HEK293 (cell line): Measurements from ENCODE around the gene MYOCOS.

Source experiments
- CTCF ChIA-PET: fragments of 350-600 bp; formaldehyde crosslinking; extraction: SDS; loops from one replicate; lab custom pipeline; 2021; ENCODE audit warnings: antibody characterized with exemption; lab: Yijun Ruan, JAX
- POLR2A ChIA-PET: fragments of 300-600 bp; formaldehyde crosslinking; extraction: SDS; loops from one replicate; lab custom pipeline; 2020; ENCODE audit warnings: antibody characterized with exemption, inconsistent platforms; lab: Yijun Ruan, JAX
- H3K27ac ChIP-seq: fragments of 200-500 bp; sonication (Bioruptor generic); 2 replicates; pipeline ENCODE4 v1.5.1; 2014; ENCODE audit warnings: low read depth, low read length, control low read depth, inconsistent platforms; ENCODE audit errors: extremely low read depth
- H3K36me3 ChIP-seq, 2 experiments: fragments of 200-500 bp in 1 of 2; sonication (Bioruptor generic) in 1 of 2; 1 replicate in 1 of 2; 2 replicates in 1 of 2; pipeline ENCODE4 v1.5.1; 2014 to 2017; ENCODE audit warnings: inconsistent platforms in 2 of 2, low read length in 2 of 2; ENCODE audit not compliant: control insufficient read depth in 2 of 2, insufficient read depth in 1 of 2
- H3K4me1 ChIP-seq: fragments of 200-500 bp; sonication (Bioruptor generic); 2 replicates; pipeline ENCODE4 v1.5.1; 2014; ENCODE audit warnings: mild to moderate bottlenecking, low read length, inconsistent platforms; ENCODE audit not compliant: control insufficient read depth, insufficient read depth
- H3K4me3 ChIP-seq: 2 replicates; pipeline ENCODE4 v1.5.1; 2011; ENCODE audit warnings: low read depth, mild to moderate bottlenecking, control low read depth, low read length, moderate library complexity
- H3K9me3 ChIP-seq: fragments of 200-500 bp; sonication (Bioruptor generic); 2 replicates; pipeline ENCODE4 v1.5.1; 2014; ENCODE audit warnings: low read depth, low read length, inconsistent platforms; ENCODE audit not compliant: control insufficient read depth, insufficient read depth
- BCL11A ChIP-seq: fragments of 450-650 bp; formaldehyde crosslinking; IDR thresholded peaks from 2 replicates; pipeline ENCODE4 v1.5.1; 2016; ENCODE audit warnings: low read depth, missing biosample characterization, missing genetic modification characterization
- INSM2 ChIP-seq: fragments of 450-650 bp; formaldehyde crosslinking; IDR thresholded peaks from 2 replicates; pipeline ENCODE4 v1.5.1; 2016; ENCODE audit warnings: missing biosample characterization, missing genetic modification characterization
- REPIN1 ChIP-seq: fragments of 450-650 bp; formaldehyde crosslinking; IDR thresholded peaks from 2 replicates; pipeline ENCODE4 v1.5.1; 2017; ENCODE audit warnings: missing biosample characterization, missing genetic modification characterization, low read depth
- REST ChIP-seq: fragments of 450-650 bp; formaldehyde crosslinking; IDR thresholded peaks from 2 replicates; pipeline ENCODE4 v1.5.1; 2016; ENCODE audit warnings: missing biosample characterization, missing genetic modification characterization
- SP3 ChIP-seq: fragments of 450-650 bp; formaldehyde crosslinking; IDR thresholded peaks from 2 replicates; pipeline ENCODE4 v1.5.1; 2016; ENCODE audit warnings: missing biosample characterization, missing genetic modification characterization
- ZBTB10 ChIP-seq: fragments of 450-650 bp; formaldehyde crosslinking; IDR thresholded peaks from 2 replicates; pipeline ENCODE4 v1.5.1; 2016; ENCODE audit warnings: missing biosample characterization, missing genetic modification characterization
- ZBTB11 ChIP-seq: fragments of 450-650 bp; formaldehyde crosslinking; conservative IDR thresholded peaks from 2 replicates; pipeline ENCODE4 v1.5.1; 2016; ENCODE audit warnings: low read depth, missing biosample characterization, missing genetic modification characterization
- ZBTB17 ChIP-seq: fragments of 450-650 bp; formaldehyde crosslinking; IDR thresholded peaks from 2 replicates; pipeline ENCODE4 v1.5.1; 2016; ENCODE audit warnings: missing biosample characterization, missing genetic modification characterization
- ZFP37 ChIP-seq: fragments of 450-650 bp; formaldehyde crosslinking; IDR thresholded peaks from 2 replicates; pipeline ENCODE4 v1.5.1; 2016; ENCODE audit warnings: missing biosample characterization, missing genetic modification characterization
- ZFP69B ChIP-seq: fragments of 450-650 bp; formaldehyde crosslinking; IDR thresholded peaks from 2 replicates; pipeline ENCODE4 v1.5.1; 2016; ENCODE audit warnings: missing biosample characterization, missing genetic modification characterization
- ZNF133 ChIP-seq: fragments of 450-650 bp; formaldehyde crosslinking; IDR thresholded peaks from 2 replicates; pipeline ENCODE4 v1.5.1; 2016; ENCODE audit warnings: missing biosample characterization, missing genetic modification characterization
- ZNF146 ChIP-seq: fragments of 450-650 bp; formaldehyde crosslinking; IDR thresholded peaks from 2 replicates; pipeline ENCODE4 v1.5.1; 2016; ENCODE audit warnings: missing biosample characterization, missing genetic modification characterization
- ZNF311 ChIP-seq: fragments of 450-650 bp; formaldehyde crosslinking; IDR thresholded peaks from 2 replicates; pipeline ENCODE4 v1.5.1; 2017; ENCODE audit warnings: missing biosample characterization, missing genetic modification characterization, borderline replicate concordance
- ZNF488 ChIP-seq: fragments of 450-650 bp; formaldehyde crosslinking; IDR thresholded peaks from 2 replicates; pipeline ENCODE4 v1.5.1; 2016; ENCODE audit warnings: missing biosample characterization, missing genetic modification characterization
- ZNF521 ChIP-seq: fragments of 450-650 bp; formaldehyde crosslinking; IDR thresholded peaks from 2 replicates; pipeline ENCODE4 v1.5.1; 2017; ENCODE audit warnings: missing biosample characterization, mild to moderate bottlenecking, missing genetic modification characterization
- ZNF544 ChIP-seq: fragments of 450-650 bp; formaldehyde crosslinking; IDR thresholded peaks from 2 replicates; pipeline ENCODE4 v1.5.0; 2017; ENCODE audit warnings: missing biosample characterization, missing genetic modification characterization
- ZNF549 ChIP-seq: fragments of 450-650 bp; IDR thresholded peaks from 2 replicates; pipeline ENCODE4 v1.5.1; 2018; ENCODE audit warnings: missing biosample characterization, missing genetic modification characterization, mild to moderate bottlenecking, inconsistent platforms, moderate library complexity
- ZNF645 ChIP-seq: fragments of 450-650 bp; formaldehyde crosslinking; IDR thresholded peaks from 2 replicates; pipeline ENCODE4; 2016; ENCODE audit warnings: missing biosample characterization, missing genetic modification characterization
- ZNF670 ChIP-seq: fragments of 450-650 bp; formaldehyde crosslinking; IDR thresholded peaks from 2 replicates; pipeline ENCODE4 v1.5.1; 2016; ENCODE audit warnings: missing biosample characterization, missing genetic modification characterization, low read depth
- ZNF677 ChIP-seq: fragments of 450-650 bp; IDR thresholded peaks from 2 replicates; pipeline ENCODE4 v1.5.0; 2018; ENCODE audit warnings: missing biosample characterization, mild to moderate bottlenecking, missing genetic modification characterization, moderate library complexity
- ZSCAN30 ChIP-seq: fragments of 450-650 bp; IDR thresholded peaks from 2 replicates; pipeline ENCODE4 v1.5.1; 2018; ENCODE audit warnings: missing biosample characterization, mild to moderate bottlenecking, missing genetic modification characterization, moderate library complexity
- ZXDB ChIP-seq: fragments of 450-650 bp; formaldehyde crosslinking; IDR thresholded peaks from 2 replicates; pipeline ENCODE4 v1.5.1; 2016; ENCODE audit warnings: missing biosample characterization, missing genetic modification characterization

The MYOCOS gene

GRCh38 chr1:171646249-171646560, 24.2 kb downstream of the MYOCOS start:
- no peak overlapping the region for H3K4me3 ChIP-seq
- H3K9me3 ChIP-seq: no peaks in the 10 kb centered on the region
- ChIA-PET POLR2A (interaction anchor here (0.8 kb wide), 1 partner anchor 407 kb away, joined by 6 read pairs; no protein-coding TSS in a partner anchor), CTCF (interaction anchor here (0.6 to 3.8 kb wide), 10 partner anchors 10 to 627 kb away, joined by 3 to 59 read pairs (median 6); partner anchors contain the start of gene VAMP4)
- TF ChIP-seq ZNF146 (tag by site-specific recombination) (no peak), ZNF645 (tag by site-specific recombination) (no peak), ZXDB (no peak), INSM2 (tag by site-specific recombination) (no peak), BCL11A (tag by site-specific recombination) (no peak), ZNF488 (no peak)
- H3K36me3 ChIP-seq: no peaks in the 10 kb centered on the region
- no peak overlapping the region for H3K27ac ChIP-seq
- H3K4me1 ChIP-seq: no peaks in the 10 kb centered on the region

- ChIA-PET CTCF (interaction anchor here (0.6 kb wide), 2 partner anchors 12 to 47 kb away, joined by 3 to 4 read pairs; no protein-coding TSS in a partner anchor), POLR2A (no interaction called here)
- Histone ChIP-seq H3K36me3 (no peaks in the 10 kb centered on the region), H3K4me1 (no peaks in the 10 kb centered on the region), H3K9me3 (no peaks in the 10 kb centered on the region), H3K4me3 (no peak within 1 kb of the TSS), H3K27ac (no peak within 1 kb of the TSS)
- no peak for TF ChIP-seq ZFP69B
- no peak for TF ChIP-seq ZNF549
- no peak for TF ChIP-seq ZBTB17 (tag by site-specific recombination)
- no peak for TF ChIP-seq REPIN1 (tag by site-specific recombination)
- no peak for TF ChIP-seq ZSCAN30
- no peak for TF ChIP-seq REST (tag by site-specific recombination)
- no peak for TF ChIP-seq ZNF133 (tag by site-specific recombination)
- no peak for TF ChIP-seq ZNF311 (tag by site-specific recombination)
- TF ChIP-seq ZNF521 (tag by site-specific recombination): no peak
- no peak for TF ChIP-seq ZNF670 (tag by site-specific recombination)
- no peak for TF ChIP-seq ZNF544 (tag by site-specific recombination)
- TF ChIP-seq ZNF677 (tag by site-specific recombination): no peak
- no peak for TF ChIP-seq SP3 (tag by site-specific recombination)
- TF ChIP-seq ZBTB10 (tag by site-specific recombination): no peak
- TF ChIP-seq ZFP37: no peak
- TF ChIP-seq ZBTB11 (tag by site-specific recombination): no peak
Observed at GRCh38 chr1:171652234-171652822, 30.3 kb downstream of the MYOCOS start, which contains the start of gene MYOC. MYOC (minus strand) TSS chr1:171652688; CDS start chr1:171652611, 77 bp downstream.
